Activated naive CD8-positive, alpha-beta T cell treated with anti-CD3 and anti-CD28 coated beads, Interleukin-2, amount 50 U/mL, for 24 hours (primary cell): ENCODE data around the gene SEMA5A.

Experiments
- ATAC-seq: fragments of 150-1000 bp; cut with Tn5 transposase; one replicate; pipeline ENCODE4 v1.10.0; 2021
- DNase-seq: peaks from one replicate; pipeline ENCODE4 v3.0.0; 2021
- H3K27ac Mint-ChIP-seq: one replicate; pipeline ENCODE4 v1.8.0; 2021; ENCODE audit warnings: mild to moderate bottlenecking, mixed read lengths
- H3K27me3 Mint-ChIP-seq: one replicate; pipeline ENCODE4 v1.8.0; 2021; ENCODE audit warnings: mixed read lengths
- H3K36me3 Mint-ChIP-seq: one replicate; pipeline ENCODE4 v1.8.0; 2021; ENCODE audit warnings: low read depth, mixed read lengths
- H3K4me1 Mint-ChIP-seq: one replicate; pipeline ENCODE4 v1.8.0; 2021; ENCODE audit warnings: mixed read lengths
- H3K4me3 Mint-ChIP-seq: one replicate; pipeline ENCODE4 v1.8.0; 2021; ENCODE audit warnings: mild to moderate bottlenecking, moderate library complexity, mixed read lengths
- H3K9me3 Mint-ChIP-seq: one replicate; pipeline ENCODE4 v1.8.0; 2021; ENCODE audit warnings: mixed read lengths

SEMA5A gene

GRCh38 chr5:9438596-9439354, 107.1 kb downstream of the SEMA5A start:
- H3K27me3 Mint-ChIP-seq = no peaks in the 10 kb centered on the region
- no peak overlapping the region for H3K27ac Mint-ChIP-seq
- H3K4me3 Mint-ChIP-seq = no peak overlapping the region
- no peak for DNase-seq
- no peaks in the 10 kb centered on the region for H3K9me3 Mint-ChIP-seq
- H3K4me1 Mint-ChIP-seq = no peaks in the 10 kb centered on the region
- no peak for ATAC-seq
- no peaks in the 10 kb centered on the region for H3K36me3 Mint-ChIP-seq

- no peaks in the 10 kb centered on the region for H3K9me3 Mint-ChIP-seq
- no peak overlapping the region for H3K4me3 Mint-ChIP-seq
- no peak overlapping the region for H3K27ac Mint-ChIP-seq
- ATAC-seq (no peak), DNase-seq (no peak)
- no peaks in the 10 kb centered on the region for H3K36me3 Mint-ChIP-seq
- no peaks in the 10 kb centered on the region for H3K27me3 Mint-ChIP-seq
- no peaks in the 10 kb centered on the region for H3K4me1 Mint-ChIP-seq
Observed at GRCh38 chr5:9437741-9438240, 108.1 kb downstream of the SEMA5A start.

- DNase-seq (no peak), ATAC-seq (no peak)
- no peaks in the 10 kb centered on the region for H3K27me3 Mint-ChIP-seq
- no peak overlapping the region for H3K27ac Mint-ChIP-seq
- no peak overlapping the region for H3K4me3 Mint-ChIP-seq
- no peaks in the 10 kb centered on the region for H3K4me1 Mint-ChIP-seq
- H3K36me3 Mint-ChIP-seq = no peaks in the 10 kb centered on the region
- H3K9me3 Mint-ChIP-seq = no peaks in the 10 kb centered on the region
Observed at GRCh38 chr5:9431496-9432258, 114.2 kb downstream of the SEMA5A start.

GRCh38 chr5:9431151-9431495, 114.8 kb downstream of the SEMA5A start:
- H3K4me3 Mint-ChIP-seq = no peak overlapping the region
- no peaks in the 10 kb centered on the region for H3K27me3 Mint-ChIP-seq
- H3K27ac Mint-ChIP-seq = no peak overlapping the region
- H3K9me3 Mint-ChIP-seq = no peaks in the 10 kb centered on the region
- H3K36me3 Mint-ChIP-seq = no peaks in the 10 kb centered on the region
- no peak for ATAC-seq
- DNase-seq = no peak
- no peaks in the 10 kb centered on the region for H3K4me1 Mint-ChIP-seq

GRCh38 chr5:9430306-9430705, 115.6 kb downstream of the SEMA5A start:
- Mint-ChIP-seq H3K4me1 (no peaks in the 10 kb centered on the region), H3K27me3 (no peaks in the 10 kb centered on the region), H3K36me3 (no peaks in the 10 kb centered on the region), H3K4me3 (no peak overlapping the region), H3K27ac (no peak overlapping the region), H3K9me3 (no peaks in the 10 kb centered on the region)
- DNase-seq (no peak), ATAC-seq (no peak)

- Mint-ChIP-seq H3K27me3 (no peaks in the 10 kb centered on the region), H3K9me3 (no peaks in the 10 kb centered on the region), H3K4me1 (no peaks in the 10 kb centered on the region), H3K36me3 (no peaks in the 10 kb centered on the region), H3K4me3 (no peak overlapping the region), H3K27ac (no peak overlapping the region)
- no peak for ATAC-seq
- no peak for DNase-seq
Observed at GRCh38 chr5:9429691-9430215, 116.1 kb downstream of the SEMA5A start.

GRCh38 chr5:9428272-9428671, 117.6 kb downstream of the SEMA5A start:
- Mint-ChIP-seq H3K9me3 (no peaks in the 10 kb centered on the region), H3K27ac (no peak overlapping the region)

GRCh38 chr5:9425710-9426109, 120.2 kb downstream of the SEMA5A start:
- H3K27ac Mint-ChIP-seq = no peak overlapping the region
- no peak overlapping the region for H3K4me3 Mint-ChIP-seq
- no peaks in the 10 kb centered on the region for H3K36me3 Mint-ChIP-seq
- DNase-seq (no peak), ATAC-seq (no peak)
- no peaks in the 10 kb centered on the region for H3K9me3 Mint-ChIP-seq
- no peaks in the 10 kb centered on the region for H3K27me3 Mint-ChIP-seq
- no peaks in the 10 kb centered on the region for H3K4me1 Mint-ChIP-seq

More at GRCh38 chr5:9428272-9428671, 117.6 kb downstream of the SEMA5A start:
- H3K36me3 Mint-ChIP-seq = no peaks in the 10 kb centered on the region
- H3K4me3 Mint-ChIP-seq = no peak overlapping the region
- DNase-seq (no peak), ATAC-seq (no peak)
- H3K4me1 Mint-ChIP-seq = no peaks in the 10 kb centered on the region
- no peaks in the 10 kb centered on the region for H3K27me3 Mint-ChIP-seq

- Mint-ChIP-seq H3K4me3 (no peak overlapping the region), H3K27me3 (no peaks in the 10 kb centered on the region), H3K4me1 (no peaks in the 10 kb centered on the region), H3K9me3 (peaks cover 9% of the 10 kb centered on the region), H3K36me3 (no peaks in the 10 kb centered on the region), H3K27ac (no peak overlapping the region)
- DNase-seq = no peak
- ATAC-seq = no peak
Observed at GRCh38 chr5:9423571-9423970, 122.3 kb downstream of the SEMA5A start.

- Mint-ChIP-seq H3K27me3 (no peaks in the 10 kb centered on the region), H3K27ac (no peak overlapping the region), H3K36me3 (no peaks in the 10 kb centered on the region), H3K9me3 (peaks cover 9% of the 10 kb centered on the region), H3K4me1 (no peaks in the 10 kb centered on the region), H3K4me3 (no peak overlapping the region)
- DNase-seq (no peak), ATAC-seq (no peak)
Observed at GRCh38 chr5:9421884-9422283, 124.0 kb downstream of the SEMA5A start.

GRCh38 chr5:9419794-9420193, 126.1 kb downstream of the SEMA5A start:
- H3K36me3 Mint-ChIP-seq = no peaks in the 10 kb centered on the region
- H3K4me1 Mint-ChIP-seq = no peaks in the 10 kb centered on the region
- ATAC-seq (no peak), DNase-seq (no peak)
- no peaks in the 10 kb centered on the region for H3K27me3 Mint-ChIP-seq
- H3K27ac Mint-ChIP-seq = no peak overlapping the region
- H3K4me3 Mint-ChIP-seq = no peak overlapping the region
- peaks cover 9% of the 10 kb centered on the region for H3K9me3 Mint-ChIP-seq

- no peaks in the 10 kb centered on the region for H3K36me3 Mint-ChIP-seq
- H3K4me1 Mint-ChIP-seq = no peaks in the 10 kb centered on the region
- no peak for ATAC-seq
- H3K27me3 Mint-ChIP-seq = no peaks in the 10 kb centered on the region
- H3K27ac Mint-ChIP-seq = no peak overlapping the region
- H3K4me3 Mint-ChIP-seq = no peak overlapping the region
- DNase-seq = no peak
- H3K9me3 Mint-ChIP-seq = peaks cover 9% of the 10 kb centered on the region
Observed at GRCh38 chr5:9415566-9415965, 130.3 kb downstream of the SEMA5A start.

GRCh38 chr5:9415091-9415490, 130.8 kb downstream of the SEMA5A start:
- Mint-ChIP-seq H3K4me3 (no peak overlapping the region), H3K27ac (no peak overlapping the region), H3K27me3 (no peaks in the 10 kb centered on the region), H3K4me1 (no peaks in the 10 kb centered on the region), H3K9me3 (peaks cover 9% of the 10 kb centered on the region), H3K36me3 (no peaks in the 10 kb centered on the region)
- DNase-seq = no peak
- no peak for ATAC-seq

- H3K27ac Mint-ChIP-seq = no peak overlapping the region
- no peak overlapping the region for H3K4me3 Mint-ChIP-seq
- H3K9me3 Mint-ChIP-seq = peaks cover 5% of the 10 kb centered on the region
- H3K36me3 Mint-ChIP-seq = no peaks in the 10 kb centered on the region
- no peak for DNase-seq
- ATAC-seq = no peak
- H3K27me3 Mint-ChIP-seq = no peaks in the 10 kb centered on the region
- H3K4me1 Mint-ChIP-seq = no peaks in the 10 kb centered on the region
Observed at GRCh38 chr5:9411142-9411541, 134.7 kb downstream of the SEMA5A start.

- Mint-ChIP-seq H3K36me3 (no peaks in the 10 kb centered on the region), H3K4me1 (no peaks in the 10 kb centered on the region), H3K27ac (no peak overlapping the region), H3K4me3 (no peak overlapping the region), H3K9me3 (peaks cover 5% of the 10 kb centered on the region), H3K27me3 (no peaks in the 10 kb centered on the region)
- DNase-seq = no peak
- ATAC-seq = no peak
Observed at GRCh38 chr5:9409413-9409960, 136.4 kb downstream of the SEMA5A start.
